Activated T-helper 9 cell treated with anti-CD3 and anti-CD28 coated beads, Interleukin-2, amount 50 U/mL, for 16 hours (primary cell): Measurements from ENCODE around the gene JAZF1.

ENCODE experiments used
- DNase-seq: peaks from one replicate; pipeline ENCODE4 v3.0.0-alpha.2; 2020; ENCODE audit warnings: low read depth

JAZF1 gene

DNA sequence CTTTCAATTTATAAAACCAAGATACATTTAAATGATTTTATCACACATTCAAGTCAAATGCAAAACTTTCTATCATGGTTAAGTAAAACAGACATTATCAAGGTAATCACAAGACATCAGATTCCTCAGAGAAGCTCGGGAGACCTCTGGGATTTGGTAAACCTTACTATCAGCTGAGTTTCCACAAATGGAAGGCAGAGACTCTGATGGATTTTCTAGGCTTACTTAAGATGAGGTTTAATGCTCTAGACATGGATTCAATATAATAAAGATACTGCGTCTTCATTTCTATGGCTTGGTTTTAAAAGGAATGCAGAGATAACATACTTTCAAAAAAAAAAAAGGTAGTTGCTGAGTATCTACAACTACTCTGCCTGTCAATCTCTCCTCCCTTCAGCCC, 171.7 kb downstream of the JAZF1 start:
- no peak for DNase-seq

- DNase-seq: no peak
Measured at GRCh38 chr7:28008171-28008570, 172.4 kb downstream of the JAZF1 start.

- DNase-seq: no peak
Measured at GRCh38 chr7:28006491-28006890, 174.1 kb downstream of the JAZF1 start.

DNA sequence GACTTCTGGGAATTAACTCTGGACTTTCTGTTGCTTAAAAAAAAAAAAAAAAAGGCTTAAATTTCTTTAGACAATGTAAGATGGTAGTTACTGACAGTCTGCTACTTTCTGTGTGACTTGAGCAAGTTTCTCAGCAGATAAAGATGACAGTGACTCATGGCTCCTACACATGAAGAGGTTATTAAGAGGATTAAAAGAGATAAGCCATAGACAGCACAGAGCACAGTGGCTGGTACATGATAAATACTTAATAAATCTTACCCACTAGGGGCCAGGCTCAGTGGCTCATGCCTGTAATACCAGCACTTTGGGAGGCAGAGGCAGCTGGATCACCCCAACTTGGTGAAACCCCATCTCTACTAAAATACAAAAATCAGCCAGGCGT, 174.8 kb downstream of the JAZF1 start:
- DNase-seq: no peak

GRCh38 chr7:28005075-28005846, 175.3 kb downstream of the JAZF1 start:
- no peak for DNase-seq

DNA sequence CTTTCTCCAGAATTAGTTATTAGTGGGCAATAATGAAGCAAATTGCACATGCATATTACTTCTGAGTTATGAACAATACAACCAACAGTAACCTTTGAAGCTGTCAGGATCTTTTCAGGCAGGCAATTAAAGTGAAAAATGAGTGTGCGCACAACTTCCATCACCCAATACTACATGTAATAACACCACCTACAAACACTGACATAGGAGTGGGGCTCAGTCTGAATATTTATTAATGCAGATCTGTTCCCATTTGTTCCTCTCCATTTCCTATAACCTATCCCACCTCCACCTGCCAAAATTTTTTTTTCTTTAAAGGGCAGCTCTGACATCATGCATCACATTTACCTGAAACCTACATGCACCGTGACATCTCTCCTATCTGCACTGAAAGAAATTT, 177.2 kb downstream of the JAZF1 start:
- DNase-seq: no peak

- DNase-seq: no peak
Measured at GRCh38 chr7:28002638-28003037, 178.0 kb downstream of the JAZF1 start.

- no peak for DNase-seq
Measured at GRCh38 chr7:28001896-28002295, 178.7 kb downstream of the JAZF1 start.

GRCh38 chr7:27999829-28000228, 180.8 kb downstream of the JAZF1 start:
- no peak for DNase-seq

DNA sequence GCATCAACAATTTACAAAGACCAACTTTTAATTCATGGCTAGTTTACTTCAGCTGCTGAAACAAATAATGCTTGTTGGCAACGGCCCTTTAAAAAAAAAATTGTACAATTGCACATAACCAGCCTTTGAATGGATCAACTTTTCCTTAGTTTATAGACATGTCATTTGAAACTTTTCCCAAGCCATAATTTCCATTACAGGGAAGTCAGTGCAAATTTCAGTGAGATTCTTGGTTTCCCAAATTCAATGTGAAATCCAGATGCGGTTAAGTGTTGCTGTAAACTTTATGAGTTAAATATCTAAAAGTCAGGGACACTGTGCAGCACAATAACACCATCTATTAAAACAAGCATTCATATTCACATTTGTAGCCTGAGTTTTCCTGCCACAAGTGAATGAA, 182.2 kb downstream of the JAZF1 start:
- no peak for DNase-seq

- no peak for DNase-seq
Measured at GRCh38 chr7:27997188-27997707, 183.3 kb downstream of the JAZF1 start.

GRCh38 chr7:27996141-27996540, 184.5 kb downstream of the JAZF1 start:
- DNase-seq: no peak

- DNase-seq: no peak
Measured at GRCh38 chr7:27995228-27995627, 185.4 kb downstream of the JAZF1 start.

DNA sequence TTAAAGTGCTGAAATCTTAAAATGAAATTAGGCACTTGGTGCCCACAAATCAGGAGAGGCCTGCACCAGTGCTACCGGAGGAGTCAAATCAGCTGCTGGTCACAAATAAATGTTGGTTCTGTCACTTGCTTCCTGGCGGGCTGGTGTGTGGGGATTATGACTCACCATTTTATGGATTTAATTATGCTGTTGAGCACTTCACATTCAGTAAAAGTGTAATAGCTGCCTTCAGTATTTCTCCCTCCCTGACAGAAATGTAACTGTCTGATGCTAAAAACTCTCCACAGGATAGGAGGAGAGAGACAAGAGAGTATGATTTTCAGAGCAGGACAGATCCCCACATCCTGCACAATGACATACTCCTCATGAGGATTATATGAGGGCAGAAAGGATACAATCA, 186.0 kb downstream of the JAZF1 start:
- no peak for DNase-seq

- no peak for DNase-seq
Measured at GRCh38 chr7:27992755-27993493, 187.7 kb downstream of the JAZF1 start.

GRCh38 chr7:27992097-27992496, 188.5 kb downstream of the JAZF1 start:
- no peak for DNase-seq

DNA sequence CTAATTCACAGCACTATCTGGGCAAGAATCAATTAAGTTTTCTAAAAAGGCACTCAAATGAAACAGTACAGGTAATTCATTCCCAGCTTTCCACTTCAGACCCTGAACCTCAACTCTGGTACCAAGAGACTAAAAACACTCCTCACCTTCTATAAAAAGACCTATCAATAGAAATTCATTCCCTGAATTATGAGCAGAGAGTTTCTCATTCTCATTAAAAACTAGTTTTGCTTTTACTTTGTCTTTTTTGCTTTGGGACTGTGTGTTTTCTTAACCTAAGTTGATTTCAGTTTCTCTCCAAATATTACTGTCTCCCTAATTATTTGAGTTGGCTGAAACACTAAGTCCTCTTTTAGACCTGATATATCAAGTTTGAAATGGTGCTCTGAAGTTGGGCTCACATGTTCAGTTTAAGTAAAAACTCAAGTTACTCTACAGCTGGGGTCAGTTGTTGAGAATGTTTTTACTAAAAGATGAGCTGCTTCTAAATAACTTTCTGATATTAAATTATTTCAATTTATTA, 189.5 kb downstream of the JAZF1 start:
- no peak for DNase-seq

DNA sequence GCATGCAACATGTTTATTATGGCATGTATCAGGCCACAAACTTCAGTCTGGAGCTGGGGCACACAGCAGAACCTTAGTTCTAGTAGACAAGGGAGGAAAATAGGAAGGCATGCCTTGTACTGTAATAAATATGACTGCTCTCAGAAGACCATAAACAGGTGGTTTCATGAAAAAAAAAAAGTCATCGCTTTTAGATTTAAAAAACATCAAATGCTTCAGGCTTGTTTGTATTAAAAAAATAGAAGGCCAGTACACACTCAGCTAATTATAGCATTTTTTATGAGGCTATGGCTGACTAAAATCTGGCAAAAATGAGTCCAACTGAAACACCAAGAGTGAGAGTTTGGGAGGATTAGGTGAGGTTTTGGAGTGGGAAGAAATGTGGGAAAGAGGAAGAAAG, 204.1 kb downstream of the JAZF1 start:
- DNase-seq: no peak

DNA sequence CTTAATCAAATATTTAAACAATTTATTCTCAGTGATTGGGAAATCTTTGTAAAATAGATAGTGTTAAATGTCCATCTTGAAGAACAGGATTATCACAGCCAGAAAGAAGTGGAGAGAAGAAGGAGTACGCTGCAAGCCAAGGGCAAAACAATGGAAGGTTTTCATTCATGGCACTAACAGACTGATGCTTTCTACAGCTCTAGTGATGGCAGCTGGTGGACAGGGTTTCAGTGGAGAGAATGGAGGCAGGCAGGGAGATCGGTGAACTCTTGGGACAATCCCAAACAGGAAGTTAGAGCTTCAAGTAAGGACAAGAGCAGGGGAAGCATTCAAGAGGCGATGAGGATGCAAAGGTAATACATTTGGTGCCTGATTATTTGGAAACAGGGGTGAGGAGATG, 207.0 kb downstream of the JAZF1 start:
- DNase-seq: no peak

GRCh38 chr7:27972276-27972675, 208.3 kb downstream of the JAZF1 start:
- no peak for DNase-seq

DNA sequence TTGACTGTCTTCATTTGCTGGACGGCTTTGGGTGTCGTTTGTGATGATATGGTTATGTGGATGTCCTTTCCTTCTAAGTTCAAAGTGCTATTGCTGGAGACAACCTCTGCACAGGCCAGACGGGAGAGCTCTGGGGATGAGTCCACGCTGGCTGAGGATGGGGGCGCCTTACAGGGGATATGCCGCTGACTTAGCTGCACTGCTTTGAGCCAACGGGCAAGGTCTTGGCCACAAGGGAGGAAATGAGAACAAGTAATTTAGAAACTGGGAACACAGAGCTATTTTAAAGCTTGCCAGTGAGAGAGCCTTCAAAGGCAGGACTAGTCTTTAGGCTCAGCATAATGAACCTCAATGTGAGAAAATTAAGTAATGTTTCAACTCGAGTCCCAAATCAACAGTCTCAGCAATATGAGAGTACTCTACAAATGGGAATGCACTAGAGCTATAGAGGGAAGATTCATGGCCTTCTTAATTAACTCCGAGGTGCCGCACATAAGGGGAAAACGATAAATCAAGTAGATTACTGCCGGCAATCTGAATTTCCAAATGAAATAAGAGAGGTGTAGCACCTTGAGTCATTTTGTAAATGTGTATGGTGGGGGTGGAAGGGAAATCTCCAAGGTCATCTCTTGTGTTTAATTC, 209.3 kb downstream of the JAZF1 start:
- DNase-seq: no peak

GRCh38 chr7:27970350-27970749, 210.2 kb downstream of the JAZF1 start:
- no peak for DNase-seq

DNA sequence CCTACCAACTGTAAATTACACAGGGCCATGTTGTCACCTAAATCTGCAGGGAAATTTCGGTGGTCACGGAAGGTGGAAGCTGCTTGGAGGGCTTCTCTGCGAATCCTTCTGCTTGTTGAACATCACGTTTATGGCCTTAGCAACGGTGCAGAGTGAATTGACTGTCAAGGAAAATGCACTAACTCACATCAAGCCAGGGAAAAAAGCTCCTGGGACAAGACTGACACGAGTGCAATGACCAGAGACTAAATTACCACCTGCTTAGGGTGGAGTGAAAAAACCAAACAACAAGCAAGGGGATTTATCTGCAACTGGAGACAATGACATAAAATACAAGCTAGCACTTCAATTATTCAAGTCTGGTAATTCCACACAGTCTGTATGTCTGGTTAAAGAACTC, 211.2 kb downstream of the JAZF1 start:
- DNase-seq: no peak
